NCI-H2196 (cell line): ENCODE data around the gene MSANTD1.

Experiments used
- DNase-seq: peaks from one replicate; lab custom pipeline; 2025; ENCODE audit not compliant: unreplicated experiment; lab: John Stamatoyannopoulos, UW

The MSANTD1 gene

DNA sequence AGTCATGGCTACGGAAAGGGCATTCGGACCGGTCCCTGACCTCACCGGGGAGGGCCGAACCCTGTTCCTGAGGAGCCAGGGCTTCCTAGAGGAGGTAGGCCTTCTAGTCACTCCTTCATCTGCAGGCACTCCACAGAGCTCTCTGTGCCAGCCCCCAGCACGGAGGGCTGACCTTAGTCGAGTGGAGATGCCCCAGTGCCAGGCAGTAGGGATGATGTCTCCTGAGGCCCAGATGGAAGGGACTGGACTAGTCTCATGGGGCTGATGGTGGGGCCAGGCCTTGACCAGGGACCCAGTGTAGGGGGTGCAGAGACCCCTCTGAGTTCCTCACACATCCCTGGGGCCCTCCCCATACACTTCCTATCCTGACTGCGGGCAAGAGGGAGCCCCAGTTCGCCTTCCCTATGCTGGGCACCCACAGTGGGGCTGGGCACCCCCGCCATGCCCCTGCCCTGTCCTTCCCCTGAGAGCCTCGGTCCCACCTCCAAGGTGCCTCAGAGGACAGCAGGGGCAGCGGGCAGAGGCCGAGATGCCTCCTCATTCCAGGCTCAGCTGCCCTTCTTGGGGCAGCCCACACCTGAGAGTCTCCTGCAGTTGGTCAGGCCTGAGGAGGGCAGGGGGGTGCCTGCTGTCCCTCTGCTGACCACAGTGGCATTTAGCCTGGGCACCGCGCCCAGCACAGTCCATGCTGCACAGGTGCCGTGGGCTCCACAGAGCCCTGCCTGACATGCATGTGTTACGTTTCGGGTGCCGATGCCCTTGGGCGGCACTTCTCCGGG, 1.4 kb upstream of the MSANTD1 start:
- no peak for DNase-seq

DNA sequence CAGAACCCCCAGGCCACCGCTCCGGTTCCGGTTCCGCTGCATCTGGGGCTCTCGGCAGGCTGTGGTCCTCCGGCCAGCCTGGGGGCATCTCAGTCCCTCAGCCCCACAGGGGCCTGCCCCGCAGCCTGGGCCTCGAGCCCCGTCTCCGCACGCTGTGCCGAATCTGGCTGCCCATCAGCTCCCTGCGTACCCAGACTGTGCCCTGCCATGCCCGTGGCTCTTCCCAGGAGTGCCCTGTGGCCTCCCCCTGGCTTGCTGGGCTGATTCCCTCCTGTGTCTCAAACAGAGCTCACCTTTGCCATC, 830 bp upstream of the MSANTD1 start:
- DNase-seq = no peak

DNA sequence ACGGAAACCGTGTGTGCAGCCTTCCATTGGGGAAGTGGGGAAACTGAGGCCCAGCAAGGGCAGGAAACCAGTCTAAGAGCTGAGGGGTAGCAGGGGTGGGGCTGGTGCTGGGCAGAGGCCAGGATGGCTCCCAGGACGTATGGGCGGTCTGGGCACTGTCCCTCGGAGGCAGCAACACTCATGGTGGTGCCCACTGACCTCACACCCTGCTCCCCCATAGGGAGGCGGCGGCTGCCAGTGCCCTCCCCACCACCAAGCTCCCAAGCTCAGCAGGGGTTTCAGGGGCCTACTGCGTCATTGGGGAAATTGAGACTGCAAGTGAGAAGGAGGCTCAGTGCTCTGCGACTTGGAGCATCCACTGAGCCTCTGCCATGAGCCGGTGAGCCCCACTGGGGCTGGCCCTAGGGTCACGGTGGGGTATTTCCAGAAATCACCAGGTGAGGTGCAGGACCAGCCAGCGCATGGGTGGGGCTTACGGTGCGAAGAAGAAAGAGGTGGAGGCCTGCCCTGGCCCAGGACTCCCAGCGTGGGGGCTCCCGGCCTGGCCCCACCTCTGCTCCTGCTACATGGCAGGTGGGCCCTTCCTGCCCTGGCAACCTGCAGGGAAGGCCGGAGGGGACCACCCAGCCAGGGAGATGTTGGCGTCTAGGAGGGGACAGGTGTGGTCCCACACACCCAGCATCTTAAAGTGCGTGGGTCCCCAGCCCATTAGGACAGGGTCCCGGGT, 915 bp downstream of the MSANTD1 start:
- no peak for DNase-seq

DNA sequence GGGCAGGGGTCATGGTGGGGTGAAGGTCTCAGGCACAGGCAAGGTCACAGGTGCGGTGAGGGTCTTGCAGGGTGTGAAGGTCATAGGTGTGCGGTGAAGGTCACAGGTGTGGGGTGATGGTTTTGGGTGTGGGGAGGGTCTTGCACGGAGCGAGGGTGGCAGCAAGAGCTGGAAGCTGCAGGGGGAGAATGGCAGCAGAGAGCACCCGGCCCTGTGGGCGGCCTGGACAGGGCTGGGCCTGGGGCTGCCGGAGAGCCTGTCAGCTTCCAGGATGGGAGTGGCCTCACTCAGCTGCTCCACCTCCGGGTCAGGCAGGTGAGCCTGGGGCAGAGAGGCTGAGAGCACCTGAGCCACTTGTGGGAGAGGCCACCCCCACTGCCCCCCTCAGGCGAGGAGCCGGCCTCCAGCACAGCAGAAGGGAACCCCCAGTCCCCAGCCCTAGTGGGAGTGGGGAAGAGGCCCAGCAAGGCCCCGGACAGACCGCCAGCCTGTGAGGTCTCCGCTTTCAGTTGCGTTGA, 1.5 kb downstream of the MSANTD1 start:
- peak; percentile 48 for DNase-seq

DNA sequence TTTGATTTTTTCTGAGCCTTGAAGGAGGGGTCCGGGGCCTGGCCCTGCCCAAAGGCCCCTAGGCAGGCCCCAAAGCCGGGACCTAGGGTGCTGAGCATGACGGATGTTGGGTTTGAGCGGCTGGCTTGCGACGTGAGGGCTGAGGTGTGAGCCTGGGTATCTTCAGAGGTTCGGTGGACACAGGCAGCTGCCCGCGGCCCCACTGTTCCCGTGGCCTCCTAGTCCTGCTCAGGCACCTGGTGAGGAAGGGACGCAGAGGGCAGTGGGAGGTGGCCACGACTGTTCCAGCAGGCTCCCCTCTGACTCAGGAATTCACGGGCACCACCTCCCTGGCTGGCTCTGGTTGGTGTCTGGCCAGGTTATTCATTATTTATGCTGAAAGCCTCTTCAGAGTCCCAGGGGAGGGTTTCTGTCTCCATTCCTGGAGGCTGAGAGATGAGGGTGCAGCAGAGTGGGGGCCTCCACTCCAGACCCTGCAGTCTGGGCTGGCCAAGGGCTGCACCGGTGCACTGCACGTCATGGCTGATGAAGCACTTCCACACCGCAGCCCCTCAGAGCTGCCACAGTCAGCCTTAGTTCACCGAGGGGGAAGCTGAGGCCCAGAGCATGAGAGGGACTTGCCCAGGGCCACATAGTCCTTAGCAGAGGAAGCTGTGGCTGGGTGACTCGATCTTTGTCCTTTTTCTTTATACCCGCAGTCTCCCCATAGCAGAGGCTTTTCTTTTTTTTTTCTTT, 2.2 kb downstream of the MSANTD1 start:
- DNase-seq = peak; percentile 34

DNA sequence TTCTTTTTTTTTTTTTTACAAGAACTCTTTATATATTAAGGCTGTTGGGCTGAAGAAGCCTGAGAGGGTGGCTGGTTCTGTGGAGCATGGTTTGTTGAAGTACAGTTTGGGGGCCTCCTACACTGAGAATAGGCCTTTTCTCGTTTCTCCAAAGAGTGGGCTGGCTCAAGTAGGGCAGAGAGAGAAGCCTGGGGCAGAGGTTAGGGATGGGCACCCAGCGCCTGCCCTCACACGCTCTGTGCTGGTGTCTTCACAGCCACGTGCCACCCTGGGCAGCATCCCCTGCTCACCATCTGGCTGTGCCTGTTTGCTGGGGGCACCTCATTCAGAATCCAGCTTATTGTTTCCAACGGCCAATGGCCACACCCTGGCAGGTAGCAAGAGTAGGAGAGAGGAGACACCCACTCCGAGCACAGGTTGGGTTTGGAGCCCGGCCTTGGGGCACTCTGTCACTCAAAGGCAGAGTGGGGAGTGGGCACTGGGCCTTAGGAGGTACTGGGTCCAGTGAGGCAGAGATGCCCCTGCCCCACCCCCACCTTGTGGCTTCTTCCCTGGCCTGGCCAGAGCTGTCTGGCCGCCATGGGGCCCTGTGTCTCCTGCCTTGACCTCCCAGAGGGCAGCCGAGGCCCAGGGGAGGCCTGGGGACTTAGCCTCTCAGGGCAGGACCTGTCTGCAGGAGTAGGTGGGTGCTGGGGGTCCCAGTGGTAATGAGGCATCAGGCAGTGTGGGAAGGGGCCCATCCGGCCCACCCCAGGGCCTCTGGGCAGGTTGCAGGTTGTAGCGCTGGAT, 2.9 kb downstream of the MSANTD1 start:
- no peak for DNase-seq

DNA sequence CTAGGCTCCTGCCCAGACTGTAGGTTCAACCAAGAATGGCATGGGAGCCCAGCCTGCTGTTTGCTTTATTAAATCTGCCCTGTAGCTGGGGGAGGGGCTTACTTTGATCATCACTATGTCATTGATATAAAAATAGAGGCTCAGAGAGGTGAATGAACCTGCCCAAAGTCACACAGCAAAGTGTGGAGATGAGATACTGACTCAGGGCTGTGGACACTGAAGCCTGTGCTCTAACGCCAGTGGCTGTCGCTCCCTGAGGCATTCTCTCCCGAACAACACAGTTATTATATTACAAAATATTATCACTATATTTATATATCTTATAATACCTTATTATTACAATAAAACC, 3.5 kb downstream of the MSANTD1 start:
- no peak for DNase-seq

DNA sequence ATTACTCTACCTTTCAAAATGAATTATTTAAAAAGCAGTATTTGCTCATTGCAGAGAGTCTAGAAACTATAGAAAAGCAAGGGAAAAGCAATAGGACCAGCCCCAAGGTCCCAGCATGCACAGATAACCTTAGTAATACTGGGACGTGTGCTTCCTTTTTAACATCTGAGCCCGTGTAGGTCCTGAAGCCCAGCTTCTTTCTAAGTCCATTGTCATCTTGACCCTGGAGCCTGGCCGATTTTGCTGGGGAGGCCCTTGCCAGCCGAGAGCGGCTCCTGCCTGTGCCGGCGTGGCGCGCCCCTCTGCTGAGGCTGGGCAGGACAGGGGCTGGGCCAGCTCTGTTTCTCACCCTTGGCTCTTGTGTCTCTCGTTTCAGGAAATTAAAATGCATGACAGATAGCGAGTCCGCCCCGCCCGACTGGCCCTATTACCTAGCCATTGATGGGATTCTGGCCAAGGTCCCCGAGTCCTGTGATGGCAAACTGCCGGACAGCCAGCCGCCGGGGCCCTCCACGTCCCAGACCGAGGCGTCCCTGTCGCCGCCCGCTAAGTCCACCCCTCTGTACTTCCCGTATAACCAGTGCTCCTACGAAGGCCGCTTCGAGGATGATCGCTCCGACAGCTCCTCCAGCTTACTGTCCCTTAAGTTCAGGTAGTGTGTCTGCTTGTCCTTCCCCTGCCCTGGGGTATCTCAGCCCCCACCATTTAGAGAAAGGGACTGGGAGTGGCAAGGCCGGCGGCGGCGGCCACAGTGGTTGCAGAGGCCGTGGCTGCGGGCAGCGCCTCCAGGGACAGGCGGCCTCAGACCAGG, 4.1 kb downstream of the MSANTD1 start:
- DNase-seq = no peak

DNA sequence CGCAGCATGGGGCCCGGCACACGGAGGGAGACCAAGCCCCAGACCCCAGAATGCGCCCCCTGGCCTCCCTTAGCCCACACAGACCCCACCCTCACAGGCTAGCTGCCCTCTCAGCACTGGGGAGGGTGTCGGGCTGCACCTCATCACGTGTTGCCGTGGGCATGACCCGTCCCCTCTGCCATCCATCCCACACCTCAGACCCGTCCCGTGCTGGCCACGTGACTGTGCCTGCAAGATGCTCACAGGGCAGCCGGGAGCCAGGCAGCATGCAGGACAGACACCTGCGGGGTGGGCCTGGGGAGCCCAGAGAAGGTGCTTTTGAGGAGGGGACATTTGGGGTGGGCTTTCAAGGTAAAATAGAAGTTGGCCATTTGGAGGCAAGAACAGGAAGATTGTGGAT, 4.8 kb downstream of the MSANTD1 start:
- DNase-seq = no peak

DNA sequence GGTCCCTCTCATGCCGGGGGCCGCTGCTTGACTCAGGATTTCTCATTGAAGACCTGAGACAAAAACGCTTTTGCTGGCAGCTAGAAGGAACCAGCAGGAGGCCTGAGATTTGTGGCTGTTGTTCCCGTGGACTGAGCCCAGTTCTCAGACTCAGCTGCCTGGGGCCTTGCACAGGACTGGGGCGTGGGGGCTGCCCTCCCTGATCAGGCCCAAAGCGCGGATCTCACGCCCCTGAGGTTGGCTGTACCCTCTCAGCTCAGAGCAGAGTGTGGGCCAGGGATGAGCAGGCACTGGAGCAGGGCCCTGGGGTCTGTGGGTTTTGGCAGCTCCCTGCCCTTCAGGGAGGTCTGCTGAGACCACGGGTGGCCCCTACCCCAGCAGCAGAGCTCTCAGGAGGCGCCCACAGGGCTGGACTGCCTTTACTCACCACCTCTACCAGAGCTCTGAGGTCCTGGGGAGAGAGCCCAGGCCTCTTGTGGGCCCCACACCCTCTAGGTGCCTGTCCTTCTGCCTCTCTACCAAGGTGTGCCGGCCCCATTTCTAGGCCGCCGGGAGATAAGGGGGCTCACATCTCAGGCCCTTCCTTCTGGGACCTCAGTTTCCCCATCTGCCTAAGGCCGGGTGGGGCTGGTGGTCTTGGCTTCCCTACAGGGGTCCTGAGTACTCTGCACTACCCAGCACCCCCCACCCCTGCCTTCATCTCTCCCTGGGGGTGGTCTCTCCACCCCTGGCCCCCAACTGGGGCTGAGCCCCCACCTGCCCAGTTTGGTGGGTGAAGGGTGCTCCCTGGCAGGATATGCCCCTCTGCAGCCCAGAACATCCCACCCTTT, 5.6 kb downstream of the MSANTD1 start:
- DNase-seq = no peak

DNA sequence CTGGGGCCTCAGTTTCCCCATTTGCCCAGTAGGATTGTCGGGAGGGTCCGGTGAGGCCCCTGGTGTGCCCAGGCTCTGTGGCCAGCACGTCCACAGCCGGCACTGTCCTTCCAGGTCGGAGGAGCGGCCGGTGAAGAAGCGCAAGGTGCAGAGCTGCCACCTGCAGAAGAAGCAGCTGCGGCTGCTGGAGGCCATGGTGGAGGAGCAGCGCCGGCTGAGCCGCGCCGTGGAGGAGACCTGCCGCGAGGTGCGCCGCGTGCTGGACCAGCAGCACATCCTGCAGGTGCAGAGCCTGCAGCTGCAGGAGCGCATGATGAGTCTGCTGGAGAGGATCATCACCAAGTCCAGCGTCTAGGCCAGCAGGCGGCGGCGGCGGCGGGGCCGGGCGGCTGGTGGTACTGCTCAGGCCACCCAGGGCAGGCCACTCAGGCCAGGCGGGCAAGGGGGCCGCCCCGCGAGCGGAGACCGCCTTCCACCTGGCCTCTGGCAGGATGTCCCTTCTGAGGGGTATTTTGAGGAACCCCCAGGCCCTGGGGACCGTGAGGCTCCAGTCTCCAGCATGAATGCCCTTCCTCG, 6.7 kb downstream of the MSANTD1 start:
- DNase-seq = no peak

DNA sequence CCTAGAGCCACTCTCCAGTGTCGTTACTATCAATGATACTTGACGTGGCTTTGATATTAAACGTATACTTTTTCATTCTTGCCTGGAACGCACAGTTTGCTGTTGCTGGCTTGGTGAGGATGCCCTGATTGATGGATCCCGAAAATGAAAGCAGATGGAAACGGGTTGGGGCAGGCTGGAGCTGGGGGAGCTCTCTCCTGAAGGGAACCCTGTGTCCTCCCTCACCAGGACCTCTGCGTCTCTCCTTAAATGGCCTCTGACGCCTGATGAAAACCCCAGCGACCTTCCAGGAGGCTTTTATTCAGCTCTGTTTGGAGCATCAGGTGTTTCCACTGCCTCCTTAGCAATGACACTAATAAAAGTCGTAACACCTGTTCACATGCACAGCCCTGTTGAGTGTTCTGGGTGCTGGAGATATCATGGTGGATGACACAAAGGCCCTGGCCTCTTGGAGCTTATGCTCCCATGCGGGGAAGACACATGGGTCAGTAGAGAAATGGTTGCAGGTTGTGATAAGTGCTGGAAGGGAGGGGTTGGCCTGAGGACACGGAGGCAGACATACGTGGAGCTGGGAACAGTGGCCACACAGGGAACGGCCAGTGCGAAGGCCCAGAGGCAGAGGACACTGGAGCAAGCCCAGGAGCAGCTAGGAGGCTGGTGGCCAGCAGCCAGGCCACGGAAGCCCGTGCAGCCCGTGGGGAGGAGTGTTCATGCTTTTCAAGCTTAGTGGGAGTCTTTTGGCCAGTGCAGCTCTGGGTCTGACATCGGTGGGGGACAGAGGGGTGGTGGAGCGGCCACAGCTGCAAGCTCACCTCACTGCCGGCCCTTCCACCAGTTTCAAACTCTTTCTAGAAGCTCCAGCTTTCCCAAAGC, 7.5 kb downstream of the MSANTD1 start:
- DNase-seq = no peak

DNA sequence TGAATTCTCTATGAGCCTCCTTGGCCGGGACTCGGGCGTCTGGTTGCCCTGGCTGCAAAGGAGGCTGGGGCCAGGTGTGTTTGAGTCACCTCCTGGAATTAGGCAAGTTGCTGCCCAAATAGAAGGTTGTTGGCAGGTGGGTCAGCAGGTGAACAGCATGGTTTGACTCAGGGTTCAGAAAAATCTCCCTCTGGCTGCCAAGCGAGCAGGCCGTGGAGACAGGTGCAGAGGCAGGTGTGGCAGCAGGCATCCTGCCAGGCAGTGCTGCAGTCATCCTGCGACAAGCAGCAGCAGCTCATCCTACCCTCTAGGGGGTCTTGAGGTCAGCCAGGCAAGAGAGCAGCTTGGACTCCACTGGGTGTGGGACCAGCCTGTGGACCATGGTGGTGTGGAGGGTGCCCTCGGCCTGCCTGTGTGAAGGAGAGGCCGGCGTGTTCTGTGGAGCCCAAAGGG, 8.2 kb downstream of the MSANTD1 start:
- peak; percentile 87 for DNase-seq

DNA sequence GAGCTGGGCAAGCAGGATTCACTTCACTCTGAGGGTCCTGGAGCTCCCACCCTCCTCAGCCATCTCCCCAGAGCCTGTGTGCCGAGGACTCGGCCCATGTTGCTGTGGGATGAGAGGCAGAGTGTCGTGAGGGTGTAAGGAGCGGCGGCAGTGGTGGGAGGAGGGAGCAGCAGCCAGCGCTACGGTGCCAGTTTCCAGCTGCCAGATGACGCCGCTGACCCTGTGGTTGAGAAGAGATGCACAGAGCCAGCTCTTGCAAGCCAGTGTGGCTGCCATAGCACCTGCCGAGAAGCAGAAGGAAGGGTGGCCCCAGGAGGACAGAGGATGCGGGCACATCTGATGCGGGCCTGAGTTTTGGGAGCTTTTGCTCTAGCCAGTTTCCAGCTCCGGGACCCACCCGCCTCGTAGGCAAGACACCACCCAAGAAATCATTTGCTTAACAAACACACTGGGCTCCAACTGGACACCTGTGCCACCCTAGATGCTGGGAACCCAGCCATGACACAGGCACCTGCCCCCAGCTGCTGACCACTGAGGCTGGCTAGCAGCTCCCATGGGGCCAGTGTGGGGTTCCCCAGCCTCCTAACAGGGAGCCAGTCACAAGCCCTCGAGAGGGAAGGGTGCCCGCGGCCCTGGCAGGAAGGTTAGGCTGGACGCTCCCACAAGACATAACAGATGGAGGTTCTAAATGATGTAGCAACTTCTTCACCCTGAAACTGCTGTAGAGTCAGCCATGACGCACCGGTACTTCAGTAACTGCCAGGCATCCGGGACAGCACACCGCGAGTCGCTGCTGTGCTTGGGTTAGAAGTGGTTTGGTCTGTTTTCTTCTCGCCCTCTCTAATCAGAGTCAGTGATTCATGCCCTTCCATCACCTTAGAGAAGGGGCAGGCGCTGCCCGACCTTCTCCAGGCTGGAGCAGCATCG, 8.9 kb downstream of the MSANTD1 start:
- DNase-seq = peak; percentile 65

DNA sequence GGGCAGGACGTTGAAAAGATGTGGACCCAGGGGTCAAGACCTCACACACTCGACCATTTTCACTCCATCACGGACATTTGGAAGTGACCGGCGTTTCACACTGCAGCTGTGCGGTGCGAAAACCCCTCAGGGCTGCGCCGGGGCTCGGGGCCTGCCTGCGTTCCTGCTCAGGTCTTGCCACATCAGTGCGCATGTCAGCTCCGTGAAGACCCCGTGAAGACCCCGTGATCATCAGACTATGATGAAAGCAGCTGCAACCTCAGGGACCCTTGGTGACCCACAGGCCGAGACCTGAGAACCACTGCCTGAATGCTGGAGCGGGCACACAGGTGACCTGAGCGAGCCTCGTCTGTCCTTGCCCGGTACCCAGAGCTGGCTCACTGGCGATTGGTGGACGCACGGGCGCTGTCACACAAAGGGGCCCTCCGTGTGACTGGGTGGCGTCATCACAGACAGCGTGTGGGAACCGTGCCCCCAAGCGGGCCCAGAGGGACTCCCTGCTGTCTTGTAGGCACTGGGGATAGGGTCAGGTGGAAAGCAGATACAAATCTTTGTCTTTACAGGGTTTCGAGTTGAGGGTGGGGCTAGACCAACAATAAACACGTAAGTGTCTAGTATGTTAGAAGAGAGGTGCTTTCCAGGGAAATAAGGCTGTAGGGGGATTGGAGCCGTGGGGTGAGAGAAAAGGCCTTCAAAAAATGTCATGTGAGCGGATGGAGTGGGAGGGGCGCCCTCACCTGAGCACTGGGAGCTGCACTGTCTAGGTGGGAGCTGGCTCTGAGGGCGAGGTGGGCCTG, 12.7 kb downstream of the MSANTD1 start:
- DNase-seq = no peak
